HG03139 (cell line): ENCODE results near the gene DHX35.
"Not testable (repeated sequence)": the region's sequence is repeated elsewhere in the genome, so short reads cannot be mapped to it uniquely, and the experiment has no call there.

Source experiments
- ATAC-seq: cut with Tn5 transposase; IDR thresholded peaks from one replicate; pipeline ENCODE4 v1.9.1; 2021; ENCODE audit not compliant: unreplicated experiment

DHX35 gene

DNA sequence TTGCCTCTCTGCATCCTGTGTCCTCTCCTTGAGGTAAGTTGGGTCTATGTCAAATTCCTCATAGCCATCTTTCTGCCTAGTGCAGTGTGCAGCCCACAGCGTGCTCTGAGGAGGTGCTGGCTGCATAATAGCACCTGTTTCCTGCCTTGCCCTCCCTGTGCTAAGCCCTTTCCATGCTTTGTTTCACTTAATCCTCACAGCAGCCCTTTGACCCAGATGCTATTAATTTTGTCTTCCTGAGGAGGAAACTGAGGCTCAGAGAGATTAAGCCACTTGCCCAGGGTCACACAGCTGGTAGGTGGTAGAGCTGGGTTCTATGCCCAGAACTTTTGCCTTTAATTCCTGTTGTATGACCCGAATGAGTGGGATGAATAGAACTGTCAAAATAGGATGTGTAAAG, 22.5 kb upstream of the DHX35 start:
- ATAC-seq = no peak

DNA sequence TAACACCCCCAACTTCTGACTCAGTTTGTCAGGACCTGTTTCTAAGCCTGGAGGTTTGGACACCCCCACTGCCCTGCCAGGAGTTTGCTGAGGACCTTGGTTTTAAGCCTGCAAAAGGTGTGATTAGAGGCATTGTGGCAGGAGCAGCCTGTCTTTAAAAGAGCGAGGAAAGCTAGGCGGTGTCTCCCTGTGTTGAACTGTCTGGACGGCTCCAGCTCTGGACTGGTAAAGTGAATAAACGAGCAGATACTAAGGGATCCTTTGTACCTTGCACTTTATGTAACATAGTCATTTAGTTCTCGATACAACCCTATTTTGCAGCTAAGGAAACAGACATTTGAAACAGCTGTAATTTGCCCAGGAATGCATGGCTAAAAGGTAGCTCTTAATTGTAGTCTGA, 21.5 kb upstream of the DHX35 start:
- ATAC-seq = no peak

DNA sequence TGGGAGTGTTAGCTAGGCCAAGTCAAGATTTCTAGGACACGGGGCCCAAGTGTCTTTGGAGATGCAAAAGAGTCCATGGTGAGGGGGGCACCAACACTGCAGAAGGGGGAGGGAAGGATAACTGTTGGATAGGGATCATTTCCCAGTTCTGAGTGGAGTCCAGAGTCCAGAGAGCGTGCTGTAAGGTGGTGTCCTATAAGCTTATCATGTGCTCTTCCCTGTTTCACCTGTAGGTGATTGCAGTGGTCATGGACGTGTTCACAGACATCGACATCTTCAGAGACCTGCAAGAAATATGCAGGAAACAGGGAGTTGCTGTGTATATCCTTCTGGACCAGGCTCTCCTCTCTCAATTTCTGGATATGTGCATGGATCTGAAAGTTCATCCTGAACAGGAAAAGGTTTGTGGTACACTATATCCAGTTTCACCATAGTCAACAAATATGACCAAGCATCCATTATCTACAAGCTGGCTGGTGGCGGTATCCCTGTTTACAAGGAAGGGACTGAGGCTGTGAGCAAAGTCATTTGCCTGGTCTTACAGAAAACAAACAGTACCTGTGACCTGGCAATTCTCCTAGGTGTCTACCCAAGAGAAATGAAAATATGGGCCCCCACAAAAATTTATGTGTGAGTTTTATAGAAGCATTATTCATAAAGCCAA, 20.3 kb upstream of the DHX35 start:
- no peak for ATAC-seq

DNA sequence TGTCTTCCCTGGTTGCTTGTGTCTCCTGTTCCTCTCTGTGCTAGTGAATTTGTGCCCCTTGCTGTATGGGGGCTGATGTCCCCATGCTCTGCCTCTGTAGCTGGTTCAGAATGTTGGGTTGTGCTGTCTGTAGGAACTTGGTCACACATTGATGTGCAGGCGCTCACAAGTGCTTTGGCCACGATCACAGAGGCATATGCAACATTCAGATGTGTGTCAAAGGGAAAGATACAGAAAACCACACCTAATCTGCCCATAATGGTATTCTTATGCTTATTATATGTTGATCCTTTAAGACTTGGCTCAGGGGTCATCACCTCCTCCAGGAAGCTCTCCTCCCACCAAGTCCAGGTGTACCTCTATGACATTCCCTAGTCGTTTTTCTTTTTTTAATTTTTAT, 17.1 kb upstream of the DHX35 start:
- ATAC-seq = no peak

DNA sequence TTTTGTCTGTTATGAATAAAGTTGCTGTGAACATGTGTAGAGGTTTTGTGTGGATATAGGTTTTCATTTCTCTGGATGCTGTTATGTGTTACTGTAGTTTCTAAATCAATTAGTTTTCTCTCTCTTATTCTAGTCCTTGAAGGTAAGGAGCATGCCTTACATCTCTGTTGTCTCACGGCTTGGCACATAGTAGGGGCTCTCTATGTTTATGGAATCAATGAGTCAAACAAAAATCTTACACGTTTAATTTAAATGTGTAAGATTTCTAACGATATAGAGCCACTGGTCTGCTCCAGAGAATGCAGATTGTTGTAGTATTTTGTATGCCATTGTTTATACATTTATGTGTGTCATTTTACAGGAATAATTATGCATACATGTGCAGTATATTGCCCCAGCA, 15.3 kb upstream of the DHX35 start:
- ATAC-seq = no peak

DNA sequence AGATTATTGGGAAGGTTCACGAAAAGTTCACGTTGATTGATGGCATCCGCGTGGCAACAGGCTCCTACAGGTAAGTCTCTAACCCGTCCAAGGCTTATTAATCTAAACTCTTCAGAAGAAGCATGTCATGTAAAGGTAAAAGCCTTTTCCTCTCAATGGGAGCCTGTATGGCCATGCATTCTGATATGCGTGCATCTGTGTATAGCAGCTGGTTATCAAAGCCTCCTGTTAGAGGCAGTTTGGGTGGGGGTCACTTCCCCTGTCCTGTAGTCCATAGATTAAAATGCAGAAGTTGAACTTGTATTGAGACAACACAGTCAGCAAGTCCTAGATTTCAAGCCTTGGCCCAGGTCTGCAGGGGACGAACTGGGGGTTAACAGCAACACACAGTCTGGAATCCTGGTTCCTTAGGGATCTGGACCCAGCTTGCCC, 14.2 kb upstream of the DHX35 start:
- ATAC-seq = no peak

DNA sequence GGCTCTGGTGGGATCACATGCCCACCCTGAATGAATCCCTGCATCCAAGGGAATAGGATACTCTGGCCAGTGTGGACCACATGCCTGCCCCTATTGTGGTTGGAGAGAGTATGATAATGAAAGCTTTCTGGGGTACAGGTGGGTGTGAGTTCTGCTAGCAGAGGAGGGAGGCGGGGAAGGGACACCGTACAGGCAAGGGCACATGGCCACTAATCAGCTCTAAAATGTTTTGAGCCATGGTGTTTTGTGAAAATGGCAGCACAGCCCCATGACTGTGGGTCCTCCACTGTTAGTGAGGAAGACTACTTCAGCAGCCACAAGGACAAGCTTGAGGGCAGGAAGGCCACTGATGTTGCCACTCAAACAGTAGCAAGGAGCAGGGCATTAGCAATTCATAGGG, 11.9 kb upstream of the DHX35 start:
- ATAC-seq = no peak

DNA sequence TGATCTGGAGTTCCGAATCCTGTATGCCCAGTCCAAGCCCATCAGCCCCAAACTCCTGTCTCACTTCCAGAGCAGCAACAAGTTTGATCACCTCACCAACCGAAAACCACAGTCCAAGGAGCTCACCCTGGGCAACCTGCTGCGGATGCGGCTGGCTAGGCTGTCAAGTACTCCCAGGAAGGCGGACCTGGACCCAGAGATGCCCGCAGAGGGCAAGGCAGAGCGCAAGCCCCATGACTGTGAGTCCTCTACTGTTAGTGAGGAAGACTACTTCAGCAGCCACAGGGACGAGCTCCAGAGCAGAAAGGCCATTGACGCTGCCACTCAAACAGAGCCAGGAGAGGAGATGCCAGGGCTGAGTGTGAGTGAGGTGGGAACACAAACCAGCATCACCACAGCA, 10.5 kb upstream of the DHX35 start:
- ATAC-seq = no peak

DNA sequence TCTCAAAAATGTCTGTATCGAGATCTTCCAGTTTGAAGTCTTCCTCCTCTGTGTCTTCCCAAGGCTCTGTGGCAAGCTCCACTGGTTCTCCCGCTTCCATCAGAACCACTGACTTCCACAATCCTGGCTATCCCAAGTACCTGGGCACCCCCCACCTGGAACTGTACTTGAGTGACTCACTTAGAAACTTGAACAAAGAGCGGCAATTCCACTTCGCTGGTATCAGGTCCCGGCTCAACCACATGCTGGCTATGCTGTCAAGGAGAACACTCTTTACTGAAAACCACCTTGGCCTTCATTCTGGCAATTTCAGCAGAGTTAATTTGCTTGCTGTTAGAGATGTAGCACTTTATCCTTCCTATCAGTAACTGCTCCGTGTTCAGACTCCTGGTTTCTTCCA, 10.0 kb upstream of the DHX35 start:
- ATAC-seq = no peak

DNA sequence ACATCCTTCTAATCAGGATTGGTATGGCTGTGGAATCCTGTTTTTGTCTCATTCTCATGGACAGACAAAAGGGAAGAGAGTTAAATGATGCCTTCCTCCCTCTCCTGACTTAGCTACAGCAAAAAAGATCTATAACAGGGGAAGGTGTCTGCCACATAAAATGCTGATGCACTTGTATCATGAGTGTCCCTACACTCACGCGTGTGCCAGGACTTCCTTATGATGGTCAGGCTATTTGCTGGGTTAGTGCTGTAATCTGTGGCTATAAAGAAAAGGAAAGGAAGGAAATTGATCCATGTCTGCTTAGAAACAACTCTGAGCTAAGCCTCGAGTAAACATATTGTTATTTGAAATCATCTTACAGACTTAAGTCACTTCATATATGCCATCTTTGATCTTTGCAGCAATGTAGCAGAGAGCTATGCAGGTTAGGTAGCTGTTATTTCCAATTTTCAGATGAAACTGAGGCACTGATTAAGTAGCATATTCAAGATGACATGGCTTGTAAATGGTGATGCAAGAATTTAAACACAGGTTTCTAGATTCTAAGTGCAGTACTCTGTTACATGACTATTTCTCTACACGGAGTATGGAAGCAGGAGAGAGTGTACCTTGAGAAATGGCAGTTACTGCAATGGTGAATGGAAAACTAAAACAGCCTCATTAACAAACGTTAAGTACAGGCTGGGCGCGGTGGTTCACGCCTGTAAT, 8.4 kb upstream of the DHX35 start:
- no peak for ATAC-seq

DNA sequence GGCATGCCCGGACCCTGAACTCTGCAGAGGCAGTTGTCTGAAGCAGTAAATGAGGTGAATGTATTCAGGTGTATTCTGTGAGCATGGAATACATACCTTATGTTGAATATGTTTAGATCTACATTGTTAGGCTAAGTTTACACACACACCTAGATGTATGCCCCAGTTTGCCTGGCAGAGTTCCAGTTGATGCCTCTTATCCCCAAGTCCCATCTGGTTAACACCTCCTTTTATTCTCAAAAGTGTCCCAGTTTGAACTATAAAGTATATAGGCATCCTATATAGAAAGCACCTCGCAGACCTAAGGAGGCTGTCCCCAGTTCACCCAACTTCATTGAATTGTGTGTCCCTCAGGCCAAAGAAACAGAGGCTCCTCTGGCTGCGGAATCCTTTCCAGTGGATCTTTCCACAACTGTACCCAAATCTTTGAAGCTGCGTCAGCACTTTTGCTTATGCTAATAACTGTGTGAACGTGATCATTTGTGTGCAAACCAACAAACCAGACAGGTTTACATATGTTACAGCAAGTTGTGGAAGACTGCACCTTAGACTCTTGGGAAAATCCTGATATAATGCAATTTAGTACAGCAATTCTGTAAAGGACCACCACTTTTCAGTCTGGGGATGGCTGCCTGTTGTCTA, 4.8 kb upstream of the DHX35 start:
- ATAC-seq = no peak

DNA sequence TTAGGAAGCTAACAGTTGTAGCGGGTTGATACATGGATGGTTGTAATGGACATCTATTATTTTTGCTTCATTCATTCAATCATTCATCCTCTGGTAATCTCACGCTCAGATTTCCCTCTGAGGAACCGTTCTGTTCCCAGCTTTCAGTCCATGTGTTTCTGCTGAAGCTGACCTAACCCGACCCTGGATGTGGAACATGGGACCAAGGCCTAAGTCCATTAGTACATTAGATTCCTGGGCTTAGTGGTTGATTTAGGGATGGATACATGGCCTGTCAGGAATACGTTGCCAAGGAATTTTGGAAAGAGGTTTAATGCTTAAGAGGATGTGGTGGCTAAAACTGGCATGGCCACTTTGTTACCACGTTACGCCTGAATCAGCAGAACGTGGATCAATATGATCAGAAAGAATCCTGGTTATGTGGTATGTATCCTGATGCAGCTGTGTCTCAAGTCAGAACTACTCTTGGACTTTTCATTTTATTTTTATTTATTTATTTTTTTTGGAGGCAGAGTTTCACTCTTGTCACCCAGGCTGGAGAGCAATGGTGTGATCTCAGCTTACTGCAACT, 4.1 kb upstream of the DHX35 start:
- no peak for ATAC-seq

DNA sequence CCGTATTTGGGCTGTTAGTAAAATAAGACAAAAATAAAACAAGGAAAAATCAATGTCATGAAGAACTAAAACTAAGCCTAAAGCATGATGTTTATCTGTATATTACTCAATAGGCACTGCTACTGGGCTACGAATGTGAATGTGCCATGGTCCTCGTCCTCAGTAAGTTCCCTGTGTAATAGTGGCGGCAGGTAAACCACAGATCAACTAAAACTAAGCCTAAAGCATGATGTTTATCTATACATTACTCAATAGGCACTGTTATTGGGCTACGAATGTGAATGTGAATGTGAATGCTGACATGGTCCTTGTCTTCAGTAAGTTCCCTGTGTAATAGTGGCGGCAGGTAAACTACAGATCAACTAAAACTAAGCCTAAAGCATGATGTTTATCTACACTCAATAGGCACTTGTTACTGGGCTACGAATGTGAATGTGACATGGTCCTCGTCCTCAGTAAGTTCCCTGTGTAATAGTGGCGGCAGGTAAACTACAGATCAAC, 1.9 kb upstream of the DHX35 start:
- not testable (repeated sequence) for ATAC-seq

DNA sequence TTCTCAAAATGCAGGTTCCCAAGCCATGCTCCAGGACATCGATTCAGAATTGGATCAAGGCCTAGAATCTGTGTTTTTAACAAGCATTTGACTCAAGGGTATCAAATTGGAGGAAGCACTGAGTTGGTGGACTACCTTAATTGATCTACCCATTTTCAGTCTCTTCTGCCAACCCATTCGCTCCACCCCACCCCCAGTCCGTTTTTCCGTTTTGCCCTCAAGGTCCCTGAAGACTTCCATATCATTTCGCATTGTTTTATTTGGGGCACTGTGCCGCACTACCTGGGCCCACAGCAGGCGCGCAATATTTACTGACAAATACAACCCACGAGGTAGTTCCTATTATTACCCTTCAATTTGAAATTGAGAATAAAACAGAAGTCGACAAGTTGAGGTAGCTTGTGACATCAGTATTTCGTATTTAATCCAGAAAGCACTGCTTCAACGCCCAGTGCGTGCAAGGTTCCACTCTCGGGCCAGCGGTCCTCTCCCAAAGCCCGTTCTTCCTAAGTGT, 557 bp upstream of the DHX35 start:
- no peak for ATAC-seq

DNA sequence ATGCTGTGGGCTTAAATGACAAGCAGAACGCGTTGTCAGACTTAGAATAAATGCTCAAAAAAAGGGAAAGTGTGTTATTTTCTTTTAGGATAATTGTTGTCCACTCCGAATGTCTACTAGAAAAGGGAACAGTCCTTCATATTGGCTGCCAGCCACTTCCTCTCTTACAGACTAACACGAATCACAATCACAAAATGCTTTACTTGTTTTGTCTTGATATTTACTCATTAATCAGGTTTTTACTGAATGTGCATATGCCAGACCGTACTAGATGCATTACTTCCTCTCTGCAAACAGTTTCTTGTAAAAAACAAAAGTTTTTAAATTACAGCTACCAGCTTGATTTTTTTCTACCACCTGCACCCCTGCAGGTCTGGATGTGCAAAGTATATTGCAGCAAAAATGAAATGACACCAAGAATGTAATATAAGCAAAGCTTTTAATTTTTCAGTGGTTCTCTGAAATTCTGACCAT, 821 bp downstream of the DHX35 start:
- no peak for ATAC-seq

DNA sequence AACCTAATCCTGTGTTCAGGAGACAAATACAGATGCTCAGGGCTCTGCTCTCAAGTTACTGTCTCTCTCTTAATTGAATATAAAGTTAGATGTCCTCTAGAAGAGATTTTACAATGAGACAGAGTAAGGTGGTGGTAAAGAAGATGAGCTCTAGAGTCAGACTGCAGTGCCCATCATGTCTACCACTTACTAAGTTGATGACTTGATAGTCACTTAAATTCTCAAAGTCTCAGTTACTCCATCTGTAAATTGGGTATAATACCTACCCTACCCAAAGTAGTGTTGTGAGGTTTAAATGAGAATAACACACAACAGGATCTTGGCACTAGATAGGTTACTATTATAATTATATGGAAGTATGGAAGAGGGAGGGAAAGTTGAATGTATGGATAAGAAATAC, 1.6 kb downstream of the DHX35 start:
- ATAC-seq = no peak

DNA sequence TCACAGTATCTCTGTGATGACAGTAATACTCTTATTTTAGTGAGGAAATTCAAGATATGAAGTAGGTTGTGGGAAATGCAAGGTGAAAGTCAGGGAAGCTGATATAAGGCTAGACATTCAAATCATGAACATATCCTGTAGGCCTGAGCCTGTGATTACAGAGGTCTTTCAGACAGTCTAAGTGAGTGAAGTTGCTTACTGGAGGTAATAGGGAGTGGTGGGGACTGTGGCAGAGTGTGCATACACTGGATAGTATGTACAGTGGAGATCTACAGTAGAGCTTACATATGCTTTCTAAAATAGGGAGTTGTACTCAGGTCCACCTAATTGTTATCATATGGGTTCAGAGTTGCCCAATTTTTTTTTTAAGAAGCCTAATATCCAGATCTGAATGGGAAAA, 3.1 kb downstream of the DHX35 start:
- no peak for ATAC-seq

DNA sequence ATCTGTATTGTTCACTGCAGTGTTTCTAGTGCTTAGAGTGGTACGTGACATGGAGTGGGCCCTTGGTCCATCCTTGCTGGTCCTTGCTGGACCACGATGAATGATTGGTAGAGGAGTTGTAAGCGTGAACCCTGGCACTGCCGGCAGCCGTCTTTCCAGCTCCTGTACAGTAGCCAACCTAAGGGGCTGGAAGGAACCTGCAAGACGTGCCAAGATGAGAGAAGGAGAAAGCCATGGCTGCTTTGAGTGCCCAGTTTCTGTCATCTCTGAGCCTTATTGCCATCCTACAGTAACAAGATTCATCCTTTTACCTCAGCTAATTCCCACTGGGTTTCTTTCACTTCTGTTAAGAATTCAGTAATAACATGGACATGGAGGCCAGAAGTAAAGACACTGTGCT, 5.9 kb downstream of the DHX35 start:
- ATAC-seq = no peak

DNA sequence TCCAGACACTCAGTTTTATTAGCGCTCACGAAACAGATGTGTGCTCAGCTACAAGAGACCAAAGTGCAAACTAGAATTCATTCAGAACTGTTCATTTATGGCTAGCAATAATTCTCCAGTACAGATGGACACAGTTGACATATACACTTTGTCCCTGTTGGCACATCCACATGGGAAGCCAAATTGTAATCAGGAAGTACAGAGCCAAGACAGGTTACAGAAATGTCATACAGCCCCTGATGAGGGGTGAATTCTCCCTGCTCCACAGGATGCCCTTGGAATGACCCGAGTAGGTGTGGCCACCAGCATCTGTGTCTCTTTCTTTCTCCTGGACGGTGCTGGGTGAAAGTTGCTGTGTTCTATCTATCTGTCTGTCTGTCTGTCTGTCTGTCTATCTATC, 7.6 kb downstream of the DHX35 start:
- no peak for ATAC-seq

DNA sequence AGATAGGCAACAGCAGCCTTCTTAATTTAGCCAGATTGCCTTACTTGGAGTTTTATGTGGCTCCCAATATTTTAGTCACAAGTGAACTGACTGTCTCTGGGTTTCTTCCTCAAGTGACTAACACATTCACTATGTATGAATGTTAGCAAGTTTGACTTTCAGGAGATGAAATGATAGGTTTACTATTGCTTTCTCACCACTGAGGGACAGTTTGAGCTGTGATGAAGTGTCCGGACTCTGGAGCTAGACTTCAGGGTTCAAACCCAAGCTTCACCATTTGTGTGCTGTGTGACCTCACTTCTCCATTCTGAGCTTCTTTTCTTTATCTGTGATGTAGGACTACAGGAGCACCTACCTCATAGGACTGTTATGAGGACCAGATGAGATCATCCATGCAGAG, 8.2 kb downstream of the DHX35 start:
- ATAC-seq = no peak

DNA sequence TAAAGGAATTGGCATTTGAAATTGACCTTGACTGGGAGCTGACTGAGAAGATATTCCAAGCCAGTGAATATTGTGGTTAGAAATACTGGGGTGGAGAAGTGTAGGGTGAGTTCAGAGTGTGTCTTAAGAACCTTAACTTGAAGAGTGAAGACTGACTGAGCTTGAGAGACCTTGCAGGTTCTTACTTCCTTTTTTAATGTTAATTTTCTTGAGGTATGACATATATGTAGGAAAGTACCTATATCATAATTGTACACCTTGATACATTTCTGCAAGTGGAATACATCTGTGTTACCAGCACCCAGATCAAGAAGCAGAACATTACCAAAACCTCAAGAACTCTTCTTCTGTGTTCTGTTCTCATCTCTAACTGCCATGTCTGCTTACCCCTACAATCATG, 11.0 kb downstream of the DHX35 start:
- ATAC-seq = no peak

DNA sequence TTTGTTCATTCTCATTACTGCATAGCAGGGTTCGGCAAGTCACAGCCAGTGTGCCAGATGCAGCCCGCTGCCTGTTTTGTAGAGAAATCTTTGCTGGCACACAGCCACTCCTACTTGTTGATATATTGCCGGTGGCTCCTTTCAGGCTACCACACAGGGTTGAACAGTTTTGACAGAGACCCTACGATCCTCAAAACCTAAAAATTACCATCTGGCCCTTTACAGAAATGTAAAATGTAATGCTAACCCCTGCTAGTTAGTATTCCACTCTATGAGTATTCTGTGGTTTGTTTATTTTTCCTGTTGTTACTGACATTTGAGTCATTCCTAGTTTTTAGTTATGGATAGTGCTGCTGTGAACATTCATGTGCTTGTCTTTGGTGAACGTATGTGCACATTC, 11.5 kb downstream of the DHX35 start:
- no peak for ATAC-seq
